ENCODE measurements around the gene MPO. TPM values are rescaled to one million over a fixed set of nuclear protein-coding genes. Genes with fewer than 3 reads are reported as not detected.

The MPO gene
- total RNA-seq, 1 experiment from 2014 or later: not detected

- no peak overlapping the region for H3K4me2 ChIP-seq
- H3K4me1 ChIP-seq (replicated peaks; ENCODE audit: insufficient read depth): no peaks in the 10 kb centered on the region
- no peak overlapping the region for H2AFZ ChIP-seq
- H4K20me1 ChIP-seq (ENCODE audit: insufficient read depth): no peaks in the 10 kb centered on the region
- TF ChIP-seq CTCF (conservative IDR thresholded peaks at IDR 0.05): no peak
- no peak for TF ChIP-seq EZH2 (IDR thresholded peaks at IDR 0.05; ENCODE audit: low read depth)
- ChIA-PET CTCF (no interaction called here), POLR2A (ENCODE audit: unreplicated experiment) (no interaction called here)
- no peak overlapping the region for H3K4me3 ChIP-seq
- H3F3A ChIP-seq (ENCODE audit: insufficient read depth, low read depth): no peaks in the 10 kb centered on the region
- H3K36me3 ChIP-seq (ENCODE audit: low read depth): no peaks in the 10 kb centered on the region
- no peaks in the 10 kb centered on the region for H3K9me2 ChIP-seq (ENCODE audit: insufficient read depth)
- no TSS peak for BruUV-seq (replicated peaks)
- no peaks in the 10 kb centered on the region for H3K79me2 ChIP-seq (ENCODE audit: low read depth)
- DNase-seq: no peak
- peaks cover 96% of the 10 kb centered on the region for H3K27me3 ChIP-seq (ENCODE audit: insufficient read depth, low read depth)
- intact Hi-C loops (cut with micrococcal nuclease; ENCODE audit: unreplicated experiment): no loop called here
- no peaks in the 10 kb centered on the region for H3K9me3 ChIP-seq (ENCODE audit: insufficient read depth, low read depth)
- H3K27ac ChIP-seq: no peak overlapping the region
These were observed 35.2 kb downstream of the MPO start for GRCh38 chr17:58245428-58246103.

- Histone ChIP-seq H3K4me3 (no peak overlapping the region), H3K27ac (no peak overlapping the region), H3F3A (ENCODE audit: insufficient read depth, low read depth) (no peaks in the 10 kb centered on the region), H3K4me1 (replicated peaks; ENCODE audit: insufficient read depth) (no peaks in the 10 kb centered on the region), H3K9me3 (ENCODE audit: insufficient read depth, low read depth) (no peaks in the 10 kb centered on the region), H3K9me2 (ENCODE audit: insufficient read depth) (no peaks in the 10 kb centered on the region), H4K20me1 (ENCODE audit: insufficient read depth) (no peaks in the 10 kb centered on the region), H2AFZ (no peak overlapping the region), H3K4me2 (no peak overlapping the region), H3K36me3 (ENCODE audit: low read depth) (no peaks in the 10 kb centered on the region), H3K79me2 (ENCODE audit: low read depth) (no peaks in the 10 kb centered on the region), H3K27me3 (ENCODE audit: insufficient read depth, low read depth) (peaks cover 96% of the 10 kb centered on the region)
- POLR2A ChIA-PET (ENCODE audit: unreplicated experiment): no interaction called here
- intact Hi-C loops (cut with micrococcal nuclease; ENCODE audit: unreplicated experiment): no loop called here
- BruUV-seq (replicated peaks): no TSS peak
- DNase-seq: no peak
- CTCF ChIA-PET: no interaction called here
- no peak for TF ChIP-seq EZH2 (IDR thresholded peaks at IDR 0.05; ENCODE audit: low read depth)
These were observed 35.8 kb downstream of the MPO start for GRCh38 chr17:58244963-58245362.

- Histone ChIP-seq H3K36me3 (ENCODE audit: low read depth) (no peaks in the 10 kb centered on the region), H3K9me3 (ENCODE audit: insufficient read depth, low read depth) (no peaks in the 10 kb centered on the region), H3K27me3 (ENCODE audit: insufficient read depth, low read depth) (peaks cover 96% of the 10 kb centered on the region), H4K20me1 (ENCODE audit: insufficient read depth) (no peaks in the 10 kb centered on the region), H3F3A (ENCODE audit: insufficient read depth, low read depth) (no peaks in the 10 kb centered on the region), H3K4me1 (replicated peaks; ENCODE audit: insufficient read depth) (no peaks in the 10 kb centered on the region), H3K4me3 (no peak overlapping the region), H2AFZ (no peak overlapping the region), H3K27ac (no peak overlapping the region), H3K79me2 (ENCODE audit: low read depth) (no peaks in the 10 kb centered on the region), H3K4me2 (no peak overlapping the region), H3K9me2 (ENCODE audit: insufficient read depth) (0 out of 2 replicates have a peak, but pooled peaks cover 5% of the 10 kb centered on the region)
- no peak for TF ChIP-seq CTCF (conservative IDR thresholded peaks at IDR 0.05)
- POLR2A ChIA-PET (ENCODE audit: unreplicated experiment): interaction anchor here (0.6 kb wide), 1 partner anchor 284 kb away, joined by 9 read pairs; no protein-coding TSS in a partner anchor
- CTCF ChIA-PET: interaction anchor here (0.6 kb wide), 1 partner anchor 315 kb away, joined by 7 read pairs; no protein-coding TSS in a partner anchor
- no TSS peak for BruUV-seq (replicated peaks)
- intact Hi-C loops (cut with micrococcal nuclease; ENCODE audit: unreplicated experiment): no loop called here
- DNase-seq: no peak
These were observed 38.5 kb downstream of the MPO start for GRCh38 chr17:58242171-58242784.

All from PC-9 (cell line).